GM23338 (cell line): ENCODE data around the gene ATN1. TPM values are rescaled to one million over a fixed set of nuclear protein-coding genes. Genes with fewer than 3 reads are reported as not detected.
A peak's percentile ranks its signal among the peaks of the same experiment; 100 is the strongest.

Source experiments
- ATAC-seq: fragments of 200-7000 bp; cut with Tn5 transposase; 3 replicates; pipeline ENCODE4 v1.9.1; 2020
- DNase-seq: peaks from one replicate; pipeline ENCODE4 v3.0.0-alpha.2; 2015; ENCODE audit warnings: low spot score
- H2AFZ ChIP-seq: fragments of 200-600 bp; sonication (generic); 2 replicates; pipeline ENCODE4 v1.8.0; 2016; ENCODE audit warnings: antibody characterized with exemption, mild to moderate bottlenecking, moderate library complexity
- H3F3A ChIP-seq: fragments of 200-600 bp; sonication (generic); replicated peaks from 2 replicates; pipeline ENCODE4 v1.8.0; 2017; ENCODE audit warnings: antibody characterized with exemption, mixed run types, low read depth
- H3K27ac ChIP-seq: fragments of 200-600 bp; sonication (generic); 2 replicates; pipeline ENCODE4 v1.6.1; 2016; ENCODE audit warnings: low read depth
- H3K27me3 ChIP-seq: fragments of 200-600 bp; sonication (generic); 2 replicates; pipeline ENCODE4 v1.8.0; 2016; ENCODE audit warnings: mild to moderate bottlenecking, mixed run types, moderate library complexity; ENCODE audit not compliant: insufficient read depth
- H3K36me3 ChIP-seq: fragments of 200-600 bp; sonication (generic); 2 replicates; pipeline ENCODE4 v1.8.0; 2016; ENCODE audit warnings: mild to moderate bottlenecking; ENCODE audit not compliant: insufficient read depth
- H3K4me1 ChIP-seq: fragments of 200-600 bp; sonication (generic); 2 replicates; pipeline ENCODE4 v1.8.0; 2016; ENCODE audit warnings: mild to moderate bottlenecking, moderate library complexity; ENCODE audit not compliant: insufficient read depth
- H3K4me2 ChIP-seq: fragments of 200-600 bp; sonication (generic); 2 replicates; pipeline ENCODE4 v1.7.1; 2017; ENCODE audit warnings: mixed run types
- H3K4me3 ChIP-seq: fragments of 200-600 bp; sonication (generic); 2 replicates; pipeline ENCODE4 v1.6.1; 2016; ENCODE audit warnings: mixed run types
- H3K79me2 ChIP-seq: fragments of 200-600 bp; sonication (generic); replicated peaks from 2 replicates; pipeline ENCODE4 v1.8.0; 2017; ENCODE audit warnings: mild to moderate bottlenecking; ENCODE audit not compliant: insufficient read depth
- H3K9me2 ChIP-seq: fragments of 200-600 bp; sonication (generic); 2 replicates; pipeline ENCODE4 v1.8.0; 2017; ENCODE audit not compliant: insufficient read depth
- H4K20me1 ChIP-seq: fragments of 200-600 bp; sonication (generic); replicated peaks from 2 replicates; pipeline ENCODE4 v1.8.0; 2017; ENCODE audit warnings: mild to moderate bottlenecking; ENCODE audit not compliant: insufficient read depth
- H3K27ac Mint-ChIP-seq: 2 replicates; pipeline ENCODE4 v1.8.0; 2020; ENCODE audit warnings: inconsistent platforms, mild to moderate bottlenecking, moderate library complexity, mixed read lengths
- H3K27me3 Mint-ChIP-seq: 3 replicates; pipeline ENCODE4 v1.8.0; 2022; ENCODE audit warnings: low read depth, mild to moderate bottlenecking, moderate library complexity, mixed read lengths, inconsistent platforms; ENCODE audit not compliant: insufficient read depth, poor library complexity
- H3K36me3 Mint-ChIP-seq: 3 replicates; pipeline ENCODE4 v1.8.0; 2021; ENCODE audit warnings: low read depth, mild to moderate bottlenecking, inconsistent platforms, moderate library complexity, mixed read lengths
- H3K4me1 Mint-ChIP-seq: 3 replicates; pipeline ENCODE4 v1.8.0; 2020; ENCODE audit warnings: mild to moderate bottlenecking, inconsistent platforms, mixed read lengths
- H3K4me3 Mint-ChIP-seq: 3 replicates; pipeline ENCODE4 v1.8.0; 2021; ENCODE audit warnings: moderate library complexity, mild to moderate bottlenecking, inconsistent platforms, mixed read lengths
- H3K9me3 Mint-ChIP-seq: 3 replicates; pipeline ENCODE4 v1.8.0; 2020; ENCODE audit warnings: moderate library complexity, mild to moderate bottlenecking, inconsistent platforms, mixed read lengths
- CREB1 ChIP-seq: fragments of 250-450 bp; sonication (Bioruptor Pico); IDR thresholded peaks from 2 replicates; pipeline ENCODE4 v1.5.0; 2020; ENCODE audit warnings: low read depth, mild to moderate bottlenecking, moderate library complexity
- CTCF ChIP-seq, 2 experiments: fragments of 200-600 bp in 1 of 2; sonication (generic) in 1 of 2; conservative IDR thresholded peaks; 2 replicates each; pipeline versions ENCODE4 v1.5.1 to v1.6.1; 2016 to 2017; ENCODE audit warnings: antibody characterized with exemption in 2 of 2, low read depth in 2 of 2, mild to moderate bottlenecking in 2 of 2, moderate library complexity in 1 of 2
- EZH2 ChIP-seq: fragments of 200-600 bp; sonication (generic); IDR thresholded peaks from one replicate; pipeline ENCODE4 v1.8.0; 2017; ENCODE audit warnings: antibody characterized with exemption, mild to moderate bottlenecking, low read depth; ENCODE audit not compliant: unreplicated experiment
- EZH2phosphoT487 ChIP-seq: fragments of 200-600 bp; sonication (generic); IDR thresholded peaks from one replicate; pipeline ENCODE4 v1.8.1; 2018; ENCODE audit warnings: antibody characterized with exemption; ENCODE audit not compliant: unreplicated experiment
- JUNB ChIP-seq: IDR thresholded peaks from one replicate; pipeline ENCODE4 v1.6.1; 2016; ENCODE audit warnings: antibody characterized with exemption; ENCODE audit not compliant: unreplicated experiment
- NANOG ChIP-seq: IDR thresholded peaks from 2 replicates; pipeline ENCODE4 v1.6.1; 2016; ENCODE audit warnings: antibody characterized with exemption, borderline replicate concordance
- POLR2AphosphoS5 ChIP-seq: IDR thresholded peaks from 2 replicates; pipeline ENCODE4 v1.6.1; 2016; ENCODE audit warnings: antibody characterized with exemption, low read depth
- ZNF114 ChIP-seq: fragments of 250-450 bp; sonication (Bioruptor Pico); IDR thresholded peaks from 2 replicates; pipeline ENCODE4 v1.5.0; 2020; ENCODE audit warnings: mild to moderate bottlenecking, moderate library complexity
- polyA plus RNA-seq: library from polyadenylated mRNA; unstranded; fragments of >200 nt; fragmentation: Nextera tagmentation; extraction: Ambion mirVana; gene quantifications from 2 replicates; pipeline ENCODE4 v1.2.1, GENCODE V29; 2016
- total RNA-seq: library from RNA; depleted of rRNA; stranded (reverse); fragments of >200 nt; shearing (Covaris generic); gene quantifications from 2 replicates; pipeline ENCODE4 v1.2.3, GENCODE V29; 2014
- TF ChIP-seq, protein P1 (sequence below): fragments of 250-450 bp; sonication (Bioruptor Pico); IDR thresholded peaks from 2 replicates; pipeline ENCODE4 v1.5.0; 2020; ENCODE audit warnings: mild to moderate bottlenecking, moderate library complexity
- TF ChIP-seq, protein P2 (sequence below): IDR thresholded peaks from one replicate; pipeline ENCODE4 v1.6.1; 2018; ENCODE audit warnings: antibody characterized with exemption; ENCODE audit not compliant: unreplicated experiment

The ATN1 gene
- total and polyA plus RNA-seq, 2 experiments from 2014 or later, result 27.2 to 49.6 TPM

DNA sequence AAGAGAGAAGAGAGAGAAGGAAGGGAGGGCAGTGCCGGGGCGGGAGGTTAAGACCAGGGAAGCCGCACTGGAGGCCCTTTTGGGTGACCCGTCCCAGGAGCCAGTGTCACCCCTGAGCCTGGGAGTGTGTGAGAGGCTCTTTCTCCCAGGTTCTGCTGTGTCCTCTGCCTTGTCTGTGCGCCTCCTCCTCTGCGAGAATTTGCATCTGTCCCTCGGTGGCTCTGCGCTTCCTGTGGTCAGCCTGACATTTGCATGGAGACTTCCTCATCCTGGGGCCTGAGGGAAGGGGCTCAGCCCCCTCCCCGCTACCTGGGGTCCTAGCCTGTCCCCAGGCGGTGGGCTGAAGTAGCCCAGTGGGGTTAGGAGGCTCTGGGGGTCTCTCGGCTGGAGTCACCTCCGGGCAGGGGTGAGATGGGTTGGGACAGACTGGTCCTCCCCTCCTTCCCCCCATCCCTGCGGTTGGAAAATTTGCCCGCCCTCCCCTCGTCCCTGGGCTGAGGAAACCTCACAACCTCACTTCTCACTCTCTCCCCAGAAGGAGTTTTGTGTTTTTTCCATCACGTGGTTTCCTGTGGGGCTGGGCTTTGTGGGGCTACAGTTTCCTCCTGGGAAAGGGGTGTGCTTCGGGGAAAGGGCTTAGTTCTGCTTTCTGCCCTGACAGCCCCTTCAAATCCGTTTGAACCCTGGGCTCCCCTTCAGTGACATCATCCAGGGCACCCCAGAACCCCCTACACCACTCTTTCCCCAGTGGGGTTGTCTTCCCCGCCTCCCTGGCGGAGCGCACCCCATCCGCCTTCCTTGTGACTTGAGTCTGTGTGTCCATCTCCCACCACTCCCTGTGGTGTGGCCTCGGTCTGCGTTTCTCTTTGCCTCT lies 25.9 kb downstream of the ATN1 start:
- DNase-seq (no peak), ATAC-seq (no peak; the same call in 1 of the 3 replicates)
- Histone ChIP-seq H3K27me3 (no peaks in the 10 kb centered on the region), H4K20me1 (no peaks in the 10 kb centered on the region), H3K36me3 (no peaks in the 10 kb centered on the region), H2AFZ (no peak overlapping the region), H3K4me3 (no peak overlapping the region), H3K4me1 (peaks cover 13% of the 10 kb centered on the region), H3K4me2 (no peak overlapping the region), H3F3A (0 out of 2 replicates have a peak, but pooled peaks cover 2% of the 10 kb centered on the region), H3K79me2 (no peaks in the 10 kb centered on the region), H3K27ac (peak overlapping the region; percentile 50; the same call in 1 of the 2 replicates), H3K9me2 (no peaks in the 10 kb centered on the region)
- Mint-ChIP-seq H3K4me3 (peak overlapping the region; percentile 39; the same call in 1 of the 3 replicates), H3K36me3 (no peaks in the 10 kb centered on the region; the same call in 2 of the 3 replicates), H3K4me1 (peaks cover 30% of the 10 kb centered on the region), H3K27me3 (peaks cover 15% of the 10 kb centered on the region), H3K9me3 (no peaks in the 10 kb centered on the region), H3K27ac (peak overlapping the region; percentile 66)
- TF ChIP-seq CTCF (conservative IDR thresholded peaks at IDR 0.05; ENCODE audit: low read depth in 2 of 2) (no peak), POLR2AphosphoS5 (no peak), EZH2phosphoT487 (no peak), NANOG (no peak), JUNB (no peak), ZNF114 (no peak), CREB1 (CRISPR knock-in tag) (no peak), EZH2 (no peak)
- TF ChIP-seq, protein P1, sequence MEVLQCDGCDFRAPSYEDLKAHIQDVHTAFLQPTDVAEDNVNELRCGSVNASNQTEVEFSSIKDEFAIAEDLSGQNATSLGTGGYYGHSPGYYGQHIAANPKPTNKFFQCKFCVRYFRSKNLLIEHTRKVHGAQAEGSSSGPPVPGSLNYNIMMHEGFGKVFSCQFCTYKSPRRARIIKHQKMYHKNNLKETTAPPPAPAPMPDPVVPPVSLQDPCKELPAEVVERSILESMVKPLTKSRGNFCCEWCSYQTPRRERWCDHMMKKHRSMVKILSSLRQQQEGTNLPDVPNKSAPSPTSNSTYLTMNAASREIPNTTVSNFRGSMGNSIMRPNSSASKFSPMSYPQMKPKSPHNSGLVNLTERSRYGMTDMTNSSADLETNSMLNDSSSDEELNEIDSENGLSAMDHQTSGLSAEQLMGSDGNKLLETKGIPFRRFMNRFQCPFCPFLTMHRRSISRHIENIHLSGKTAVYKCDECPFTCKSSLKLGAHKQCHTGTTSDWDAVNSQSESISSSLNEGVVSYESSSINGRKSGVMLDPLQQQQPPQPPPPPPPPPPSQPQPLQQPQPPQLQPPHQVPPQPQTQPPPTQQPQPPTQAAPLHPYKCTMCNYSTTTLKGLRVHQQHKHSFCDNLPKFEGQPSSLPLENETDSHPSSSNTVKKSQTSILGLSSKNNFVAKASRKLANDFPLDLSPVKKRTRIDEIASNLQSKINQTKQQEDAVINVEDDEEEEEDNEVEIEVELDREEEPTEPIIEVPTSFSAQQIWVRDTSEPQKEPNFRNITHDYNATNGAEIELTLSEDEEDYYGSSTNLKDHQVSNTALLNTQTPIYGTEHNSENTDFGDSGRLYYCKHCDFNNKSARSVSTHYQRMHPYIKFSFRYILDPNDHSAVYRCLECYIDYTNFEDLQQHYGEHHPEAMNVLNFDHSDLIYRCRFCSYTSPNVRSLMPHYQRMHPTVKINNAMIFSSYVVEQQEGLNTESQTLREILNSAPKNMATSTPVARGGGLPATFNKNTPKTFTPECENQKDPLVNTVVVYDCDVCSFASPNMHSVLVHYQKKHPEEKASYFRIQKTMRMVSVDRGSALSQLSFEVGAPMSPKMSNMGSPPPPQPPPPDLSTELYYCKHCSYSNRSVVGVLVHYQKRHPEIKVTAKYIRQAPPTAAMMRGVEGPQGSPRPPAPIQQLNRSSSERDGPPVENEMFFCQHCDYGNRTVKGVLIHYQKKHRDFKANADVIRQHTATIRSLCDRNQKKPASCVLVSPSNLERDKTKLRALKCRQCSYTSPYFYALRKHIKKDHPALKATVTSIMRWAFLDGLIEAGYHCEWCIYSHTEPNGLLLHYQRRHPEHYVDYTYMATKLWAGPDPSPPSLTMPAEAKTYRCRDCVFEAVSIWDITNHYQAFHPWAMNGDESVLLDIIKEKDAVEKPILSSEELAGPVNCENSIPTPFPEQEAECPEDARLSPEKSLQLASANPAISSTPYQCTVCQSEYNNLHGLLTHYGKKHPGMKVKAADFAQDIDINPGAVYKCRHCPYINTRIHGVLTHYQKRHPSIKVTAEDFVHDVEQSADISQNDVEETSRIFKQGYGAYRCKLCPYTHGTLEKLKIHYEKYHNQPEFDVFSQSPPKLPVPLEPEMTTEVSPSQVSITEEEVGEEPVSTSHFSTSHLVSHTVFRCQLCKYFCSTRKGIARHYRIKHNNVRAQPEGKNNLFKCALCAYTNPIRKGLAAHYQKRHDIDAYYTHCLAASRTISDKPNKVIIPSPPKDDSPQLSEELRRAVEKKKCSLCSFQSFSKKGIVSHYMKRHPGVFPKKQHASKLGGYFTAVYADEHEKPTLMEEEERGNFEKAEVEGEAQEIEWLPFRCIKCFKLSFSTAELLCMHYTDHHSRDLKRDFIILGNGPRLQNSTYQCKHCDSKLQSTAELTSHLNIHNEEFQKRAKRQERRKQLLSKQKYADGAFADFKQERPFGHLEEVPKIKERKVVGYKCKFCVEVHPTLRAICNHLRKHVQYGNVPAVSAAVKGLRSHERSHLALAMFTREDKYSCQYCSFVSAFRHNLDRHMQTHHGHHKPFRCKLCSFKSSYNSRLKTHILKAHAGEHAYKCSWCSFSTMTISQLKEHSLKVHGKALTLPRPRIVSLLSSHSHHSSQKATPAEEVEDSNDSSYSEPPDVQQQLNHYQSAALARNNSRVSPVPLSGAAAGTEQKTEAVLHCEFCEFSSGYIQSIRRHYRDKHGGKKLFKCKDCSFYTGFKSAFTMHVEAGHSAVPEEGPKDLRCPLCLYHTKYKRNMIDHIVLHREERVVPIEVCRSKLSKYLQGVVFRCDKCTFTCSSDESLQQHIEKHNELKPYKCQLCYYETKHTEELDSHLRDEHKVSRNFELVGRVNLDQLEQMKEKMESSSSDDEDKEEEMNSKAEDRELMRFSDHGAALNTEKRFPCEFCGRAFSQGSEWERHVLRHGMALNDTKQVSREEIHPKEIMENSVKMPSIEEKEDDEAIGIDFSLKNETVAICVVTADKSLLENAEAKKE, result no peak
- TF ChIP-seq, protein P2, sequence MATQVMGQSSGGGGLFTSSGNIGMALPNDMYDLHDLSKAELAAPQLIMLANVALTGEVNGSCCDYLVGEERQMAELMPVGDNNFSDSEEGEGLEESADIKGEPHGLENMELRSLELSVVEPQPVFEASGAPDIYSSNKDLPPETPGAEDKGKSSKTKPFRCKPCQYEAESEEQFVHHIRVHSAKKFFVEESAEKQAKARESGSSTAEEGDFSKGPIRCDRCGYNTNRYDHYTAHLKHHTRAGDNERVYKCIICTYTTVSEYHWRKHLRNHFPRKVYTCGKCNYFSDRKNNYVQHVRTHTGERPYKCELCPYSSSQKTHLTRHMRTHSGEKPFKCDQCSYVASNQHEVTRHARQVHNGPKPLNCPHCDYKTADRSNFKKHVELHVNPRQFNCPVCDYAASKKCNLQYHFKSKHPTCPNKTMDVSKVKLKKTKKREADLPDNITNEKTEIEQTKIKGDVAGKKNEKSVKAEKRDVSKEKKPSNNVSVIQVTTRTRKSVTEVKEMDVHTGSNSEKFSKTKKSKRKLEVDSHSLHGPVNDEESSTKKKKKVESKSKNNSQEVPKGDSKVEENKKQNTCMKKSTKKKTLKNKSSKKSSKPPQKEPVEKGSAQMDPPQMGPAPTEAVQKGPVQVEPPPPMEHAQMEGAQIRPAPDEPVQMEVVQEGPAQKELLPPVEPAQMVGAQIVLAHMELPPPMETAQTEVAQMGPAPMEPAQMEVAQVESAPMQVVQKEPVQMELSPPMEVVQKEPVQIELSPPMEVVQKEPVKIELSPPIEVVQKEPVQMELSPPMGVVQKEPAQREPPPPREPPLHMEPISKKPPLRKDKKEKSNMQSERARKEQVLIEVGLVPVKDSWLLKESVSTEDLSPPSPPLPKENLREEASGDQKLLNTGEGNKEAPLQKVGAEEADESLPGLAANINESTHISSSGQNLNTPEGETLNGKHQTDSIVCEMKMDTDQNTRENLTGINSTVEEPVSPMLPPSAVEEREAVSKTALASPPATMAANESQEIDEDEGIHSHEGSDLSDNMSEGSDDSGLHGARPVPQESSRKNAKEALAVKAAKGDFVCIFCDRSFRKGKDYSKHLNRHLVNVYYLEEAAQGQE, result no peak
